NCI-H1694 treated with DMSO at 0.1 percent for 48 hours (cell line): ENCODE data around the gene STK36.

Experiments
- DNase-seq: peaks from one replicate; lab custom pipeline; 2025; lab: John Stamatoyannopoulos, UW

Gene STK36

GRCh38 chr2:218659988-218660358 is 11.9 kb upstream of the STK36 start:
- DNase-seq, result no peak

- DNase-seq, result no peak
These were observed 9.5 kb upstream of the STK36 start for GRCh38 chr2:218662377-218662776.

GRCh38 chr2:218662827-218663226 is 9.1 kb upstream of the STK36 start:
- no peak for DNase-seq

GRCh38 chr2:218663901-218664300 is 8.0 kb upstream of the STK36 start:
- DNase-seq, result no peak

GRCh38 chr2:218664653-218665052 is 7.2 kb upstream of the STK36 start:
- no peak for DNase-seq

GRCh38 chr2:218671097-218671653 is 711 bp upstream of the STK36 start:
- no peak for DNase-seq

- DNase-seq, result no peak
These were observed 7.2 kb downstream of the STK36 start for GRCh38 chr2:218679119-218679518.

GRCh38 chr2:218680061-218680460 is 8.2 kb downstream of the STK36 start:
- no peak for DNase-seq

- peak; percentile 77 for DNase-seq
These were observed 15.6 kb downstream of the STK36 start for GRCh38 chr2:218687400-218688060.

- no peak for DNase-seq
These were observed 19.3 kb downstream of the STK36 start for GRCh38 chr2:218691234-218691633.

- no peak for DNase-seq
These were observed 22.7 kb downstream of the STK36 start for GRCh38 chr2:218694405-218695145.

GRCh38 chr2:218698885-218699284 is 27.0 kb downstream of the STK36 start:
- no peak for DNase-seq

- DNase-seq, result no peak
These were observed 29.9 kb downstream of the STK36 start for GRCh38 chr2:218701806-218702205.

GRCh38 chr2:218703341-218703740 is 31.5 kb downstream of the STK36 start:
- no peak for DNase-seq

- DNase-seq, result no peak
These were observed 36.2 kb downstream of the STK36 start for GRCh38 chr2:218708086-218708485.

- DNase-seq, result no peak
These were observed 38.0 kb downstream of the STK36 start for GRCh38 chr2:218709908-218710307.

GRCh38 chr2:218710334-218710686 is 38.4 kb downstream of the STK36 start:
- no peak for DNase-seq

- peak; percentile 93 for DNase-seq
These were observed 39.0 kb downstream of the STK36 start, which contains the start of gene TTLL4 for GRCh38 chr2:218710687-218711549. Gene TTLL4 (plus strand): TSS chr2:218710835. CDS start chr2:218737677, 26,842 bp downstream.

- no peak for DNase-seq
These were observed 39.7 kb downstream of the STK36 start for GRCh38 chr2:218711550-218711929.

GRCh38 chr2:218713922-218714321 is 42.0 kb downstream of the STK36 start:
- no peak for DNase-seq

- no peak for DNase-seq
These were observed 44.2 kb downstream of the STK36 start for GRCh38 chr2:218716070-218716469.

GRCh38 chr2:218717262-218717661 is 45.4 kb downstream of the STK36 start:
- no peak for DNase-seq
